Measurements from ENCODE around the gene WASF2.
"Not testable (repeated sequence)": the region's sequence is repeated elsewhere in the genome, so short reads cannot be mapped to it uniquely, and the experiment has no call there.

The WASF2 gene

GRCh38 chr1:27454610-27455009 is 35.4 kb downstream of the WASF2 start:
- DNase-seq (ENCODE audit: low read depth), result no peak

- DNase-seq (ENCODE audit: low read depth), result no peak
Observed at GRCh38 chr1:27451343-27451742, 38.6 kb downstream of the WASF2 start.

- no peak for DNase-seq (ENCODE audit: low read depth)
Observed at GRCh38 chr1:27448982-27449381, 41.0 kb downstream of the WASF2 start.

GRCh38 chr1:27447883-27448282 is 42.1 kb downstream of the WASF2 start:
- DNase-seq (ENCODE audit: low read depth), result no peak

- DNase-seq (ENCODE audit: low read depth), result no peak
Observed at GRCh38 chr1:27447399-27447798, 42.6 kb downstream of the WASF2 start.

- DNase-seq (ENCODE audit: low read depth), result no peak
Observed at GRCh38 chr1:27446496-27447020, 43.4 kb downstream of the WASF2 start.

- no peak for DNase-seq (ENCODE audit: low read depth)
Observed at GRCh38 chr1:27445177-27445936, 44.6 kb downstream of the WASF2 start.

GRCh38 chr1:27444632-27445031 is 45.3 kb downstream of the WASF2 start:
- no peak for DNase-seq (ENCODE audit: low read depth)

GRCh38 chr1:27439150-27439549 is 50.8 kb downstream of the WASF2 start:
- no peak for DNase-seq (ENCODE audit: low read depth)

- DNase-seq (ENCODE audit: low read depth), result no peak
Observed at GRCh38 chr1:27438621-27439061, 51.3 kb downstream of the WASF2 start.

- no peak for DNase-seq (ENCODE audit: low read depth)
Observed at GRCh38 chr1:27436204-27437159, 53.5 kb downstream of the WASF2 start.

GRCh38 chr1:27435566-27436203 is 54.3 kb downstream of the WASF2 start:
- DNase-seq (ENCODE audit: low read depth), result no peak

GRCh38 chr1:27433706-27434105 is 56.3 kb downstream of the WASF2 start:
- DNase-seq (ENCODE audit: low read depth), result no peak

- DNase-seq (ENCODE audit: low read depth), result not testable (repeated sequence)
Observed at GRCh38 chr1:27432725-27433124, 57.2 kb downstream of the WASF2 start.

GRCh38 chr1:27431601-27431940 is 58.4 kb downstream of the WASF2 start:
- DNase-seq (ENCODE audit: low read depth), result no peak

GRCh38 chr1:27430903-27431600 is 58.9 kb downstream of the WASF2 start:
- no peak for DNase-seq (ENCODE audit: low read depth)

- no peak for DNase-seq (ENCODE audit: low read depth)
Observed at GRCh38 chr1:27429029-27429425, 60.9 kb downstream of the WASF2 start.

GRCh38 chr1:27428316-27429028 is 61.5 kb downstream of the WASF2 start:
- DNase-seq (ENCODE audit: low read depth), result no peak

GRCh38 chr1:27427816-27428315 is 62.1 kb downstream of the WASF2 start:
- no peak for DNase-seq (ENCODE audit: low read depth)

- DNase-seq (ENCODE audit: low read depth), result no peak
Observed at GRCh38 chr1:27427329-27427728, 62.6 kb downstream of the WASF2 start.

- no peak for DNase-seq (ENCODE audit: low read depth)
Observed at GRCh38 chr1:27423709-27424108, 66.3 kb downstream of the WASF2 start.

All from stimulated activated CD8-positive, alpha-beta memory T cell treated with anti-CD3 and anti-CD28 coated beads, Interleukin-12 subunit alpha, Interleukin-12 subunit beta, amount 100 ng/mL, for 1 hour (primary cell).